ENCODE measurements around the gene EVL.

Gene EVL

GRCh38 chr14:100131181-100131580 lies 66.0 kb downstream of the EVL start:
- Histone ChIP-seq H3K9ac (ENCODE audit: insufficient read length, low read depth) (no peak overlapping the region), H3K4me1 (ENCODE audit: insufficient read depth, insufficient read length) (peaks cover 10% of the 10 kb centered on the region), H3K4me3 (ENCODE audit: insufficient read length, low read depth) (no peak overlapping the region), H3K27me3 (ENCODE audit: insufficient read depth, insufficient read length) (no peaks in the 10 kb centered on the region), H3K9me3 (ENCODE audit: insufficient read depth, low read length) (no peaks in the 10 kb centered on the region), H3K36me3 (ENCODE audit: insufficient read depth, insufficient read length, low read length) (peaks cover 21% of the 10 kb centered on the region)
- TF ChIP-seq SUZ12 (IDR thresholded peaks at IDR 0.05; ENCODE audit: extremely low read depth, insufficient read depth, insufficient read length) = no peak
- TF ChIP-seq ZNF274 (IDR thresholded peaks at IDR 0.05; ENCODE audit: low read depth, low read length) = no peak
- no peak for TF ChIP-seq YY1 (IDR thresholded peaks at IDR 0.05; ENCODE audit: insufficient read depth, insufficient read length)
- DNase-seq (ENCODE audit: low read depth, low spot score) = no peak

GRCh38 chr14:100132161-100132902 lies 67.1 kb downstream of the EVL start:
- Histone ChIP-seq H3K4me3 (ENCODE audit: insufficient read length, low read depth) (no peak overlapping the region), H3K9ac (ENCODE audit: insufficient read length, low read depth) (no peak overlapping the region), H3K4me1 (ENCODE audit: insufficient read depth, insufficient read length) (peaks cover 10% of the 10 kb centered on the region), H3K36me3 (ENCODE audit: insufficient read depth, insufficient read length, low read length) (peaks cover 15% of the 10 kb centered on the region), H3K9me3 (ENCODE audit: insufficient read depth, low read length) (no peaks in the 10 kb centered on the region), H3K27me3 (ENCODE audit: insufficient read depth, insufficient read length) (no peaks in the 10 kb centered on the region)
- no peak for TF ChIP-seq YY1 (IDR thresholded peaks at IDR 0.05; ENCODE audit: insufficient read depth, insufficient read length)
- TF ChIP-seq SUZ12 (IDR thresholded peaks at IDR 0.05; ENCODE audit: extremely low read depth, insufficient read depth, insufficient read length) = no peak
- no peak for TF ChIP-seq ZNF274 (IDR thresholded peaks at IDR 0.05; ENCODE audit: low read depth, low read length)
- no peak for DNase-seq (ENCODE audit: low read depth, low spot score)

- Histone ChIP-seq H3K36me3 (ENCODE audit: insufficient read depth, insufficient read length, low read length) (peaks cover 15% of the 10 kb centered on the region), H3K9ac (ENCODE audit: insufficient read length, low read depth) (no peak overlapping the region), H3K4me1 (ENCODE audit: insufficient read depth, insufficient read length) (peaks cover 10% of the 10 kb centered on the region), H3K9me3 (ENCODE audit: insufficient read depth, low read length) (no peaks in the 10 kb centered on the region), H3K4me3 (ENCODE audit: insufficient read length, low read depth) (no peak overlapping the region), H3K27me3 (ENCODE audit: insufficient read depth, insufficient read length) (no peaks in the 10 kb centered on the region)
- no peak for DNase-seq (ENCODE audit: low read depth, low spot score)
- no peak for TF ChIP-seq YY1 (IDR thresholded peaks at IDR 0.05; ENCODE audit: insufficient read depth, insufficient read length)
- no peak for TF ChIP-seq ZNF274 (IDR thresholded peaks at IDR 0.05; ENCODE audit: low read depth, low read length)
Measured at GRCh38 chr14:100132903-100133510, 67.8 kb downstream of the EVL start.

- no peak for DNase-seq (ENCODE audit: low read depth, low spot score)
- no peaks in the 10 kb centered on the region for H3K27me3 ChIP-seq (ENCODE audit: insufficient read depth, insufficient read length)
- no peak overlapping the region for H3K9ac ChIP-seq (ENCODE audit: insufficient read length, low read depth)
- H3K4me1 ChIP-seq (ENCODE audit: insufficient read depth, insufficient read length) = peaks cover 7% of the 10 kb centered on the region
- no peaks in the 10 kb centered on the region for H3K9me3 ChIP-seq (ENCODE audit: insufficient read depth, low read length)
- H3K36me3 ChIP-seq (ENCODE audit: insufficient read depth, insufficient read length, low read length) = peaks cover 18% of the 10 kb centered on the region
- TF ChIP-seq YY1 (IDR thresholded peaks at IDR 0.05; ENCODE audit: insufficient read depth, insufficient read length) (no peak), ZNF274 (IDR thresholded peaks at IDR 0.05; ENCODE audit: low read depth, low read length) (no peak), SUZ12 (IDR thresholded peaks at IDR 0.05; ENCODE audit: extremely low read depth, insufficient read depth, insufficient read length) (no peak)
- H3K4me3 ChIP-seq (ENCODE audit: insufficient read length, low read depth) = no peak overlapping the region
Measured at GRCh38 chr14:100134586-100134985, 69.4 kb downstream of the EVL start.

GRCh38 chr14:100135073-100135472 lies 69.9 kb downstream of the EVL start:
- H3K36me3 ChIP-seq (ENCODE audit: insufficient read depth, insufficient read length, low read length) = peaks cover 18% of the 10 kb centered on the region
- H3K4me1 ChIP-seq (ENCODE audit: insufficient read depth, insufficient read length) = peaks cover 7% of the 10 kb centered on the region
- no peak for TF ChIP-seq SUZ12 (IDR thresholded peaks at IDR 0.05; ENCODE audit: extremely low read depth, insufficient read depth, insufficient read length)
- TF ChIP-seq ZNF274 (IDR thresholded peaks at IDR 0.05; ENCODE audit: low read depth, low read length) = no peak
- no peak for TF ChIP-seq YY1 (IDR thresholded peaks at IDR 0.05; ENCODE audit: insufficient read depth, insufficient read length)
- no peak overlapping the region for H3K9ac ChIP-seq (ENCODE audit: insufficient read length, low read depth)
- no peaks in the 10 kb centered on the region for H3K27me3 ChIP-seq (ENCODE audit: insufficient read depth, insufficient read length)
- no peaks in the 10 kb centered on the region for H3K9me3 ChIP-seq (ENCODE audit: insufficient read depth, low read length)
- no peak overlapping the region for H3K4me3 ChIP-seq (ENCODE audit: insufficient read length, low read depth)
- DNase-seq (ENCODE audit: low read depth, low spot score) = no peak

GRCh38 chr14:100135784-100136183 lies 70.6 kb downstream of the EVL start:
- no peak for TF ChIP-seq ZNF274 (IDR thresholded peaks at IDR 0.05; ENCODE audit: low read depth, low read length)
- no peak for TF ChIP-seq YY1 (IDR thresholded peaks at IDR 0.05; ENCODE audit: insufficient read depth, insufficient read length)
- no peak for TF ChIP-seq SUZ12 (IDR thresholded peaks at IDR 0.05; ENCODE audit: extremely low read depth, insufficient read depth, insufficient read length)

GRCh38 chr14:100137173-100137572 lies 72.0 kb downstream of the EVL start:
- no peak overlapping the region for H3K9ac ChIP-seq (ENCODE audit: insufficient read length, low read depth)
- peaks cover 16% of the 10 kb centered on the region for H3K36me3 ChIP-seq (ENCODE audit: insufficient read depth, insufficient read length, low read length)
- DNase-seq (ENCODE audit: low read depth, low spot score) = no peak
- H3K4me3 ChIP-seq (ENCODE audit: insufficient read length, low read depth) = no peak overlapping the region
- H3K27me3 ChIP-seq (ENCODE audit: insufficient read depth, insufficient read length) = no peaks in the 10 kb centered on the region
- no peaks in the 10 kb centered on the region for H3K9me3 ChIP-seq (ENCODE audit: insufficient read depth, low read length)
- TF ChIP-seq YY1 (IDR thresholded peaks at IDR 0.05; ENCODE audit: insufficient read depth, insufficient read length) (no peak), ZNF274 (IDR thresholded peaks at IDR 0.05; ENCODE audit: low read depth, low read length) (no peak), SUZ12 (IDR thresholded peaks at IDR 0.05; ENCODE audit: extremely low read depth, insufficient read depth, insufficient read length) (no peak)
- H3K4me1 ChIP-seq (ENCODE audit: insufficient read depth, insufficient read length) = peaks cover 6% of the 10 kb centered on the region

More at GRCh38 chr14:100135784-100136183, 70.6 kb downstream of the EVL start:
- H3K9ac ChIP-seq (ENCODE audit: insufficient read length, low read depth) = no peak overlapping the region
- H3K9me3 ChIP-seq (ENCODE audit: insufficient read depth, low read length) = no peaks in the 10 kb centered on the region
- no peak overlapping the region for H3K4me3 ChIP-seq (ENCODE audit: insufficient read length, low read depth)
- H3K4me1 ChIP-seq (ENCODE audit: insufficient read depth, insufficient read length) = peaks cover 3% of the 10 kb centered on the region
- no peak for DNase-seq (ENCODE audit: low read depth, low spot score)
- H3K27me3 ChIP-seq (ENCODE audit: insufficient read depth, insufficient read length) = no peaks in the 10 kb centered on the region
- H3K36me3 ChIP-seq (ENCODE audit: insufficient read depth, insufficient read length, low read length) = peaks cover 16% of the 10 kb centered on the region
